Measurements from ENCODE around the gene PLOD2.

Gene PLOD2

GRCh38 chr3:146052056-146052790, 108.8 kb downstream of the PLOD2 start:
- Histone ChIP-seq H2BK12ac (ENCODE audit: low read length) (no peak overlapping the region), H2AK5ac (ENCODE audit: low read length) (no peak overlapping the region), H3K36me3 (ENCODE audit: control insufficient read depth in 1 of 2, insufficient read depth in 2 of 2, low read length in 2 of 2) (no peaks in the 10 kb centered on the region), H3K79me1 (ENCODE audit: low read length) (no peaks in the 10 kb centered on the region), H3K27me3 (ENCODE audit: insufficient read depth, low read length) (no peaks in the 10 kb centered on the region), H3K79me2 (ENCODE audit: control insufficient read depth, insufficient read depth, low read length, poor library complexity) (no peaks in the 10 kb centered on the region), H4K12ac (ENCODE audit: low read depth, low read length) (no peak overlapping the region), H2BK5ac (ENCODE audit: low read depth, low read length, poor library complexity) (no peak overlapping the region), H3K4me1 (ENCODE audit: control insufficient read depth in 1 of 2, insufficient read depth in 2 of 2, low read length in 2 of 2) (no peaks in the 10 kb centered on the region), H3K4ac (ENCODE audit: low read depth, low read length) (no peak overlapping the region), H4K8ac (ENCODE audit: low read depth, low read length) (no peak overlapping the region), H4K91ac (ENCODE audit: low read depth, low read length) (no peak overlapping the region), H3K23ac (ENCODE audit: low read length) (no peak overlapping the region), H3K27ac (ENCODE audit: low read depth, low read length) (no peak overlapping the region), H3K4me3 (ENCODE audit: low read depth, low read length) (no peak overlapping the region), H3K18ac (ENCODE audit: low read length) (no peak overlapping the region), H3K9me3 (ENCODE audit: insufficient read depth, low read depth, low read length) (no peaks in the 10 kb centered on the region), H3K14ac (ENCODE audit: low read length) (no peak overlapping the region), H3K4me2 (ENCODE audit: low read length) (no peak overlapping the region), H3K9ac (ENCODE audit: low read length) (no peak overlapping the region), H2BK120ac (ENCODE audit: insufficient read depth, low read length, poor library complexity) (no peak overlapping the region), H2AFZ (ENCODE audit: insufficient read depth, low read length, poor library complexity) (no peak overlapping the region)
- WGBS (ENCODE audit: extremely low coverage, insufficient coverage, insufficient read length), result no CpG with 5 or more reads among the region's 2 CpGs
- no peak for DNase-seq

GRCh38 chr3:146050691-146051090, 110.3 kb downstream of the PLOD2 start:
- no peak overlapping the region for H4K91ac ChIP-seq (ENCODE audit: low read depth, low read length)
- no peak overlapping the region for H3K4me3 ChIP-seq (ENCODE audit: low read depth, low read length)
- no peaks in the 10 kb centered on the region for H3K79me2 ChIP-seq (ENCODE audit: control insufficient read depth, insufficient read depth, low read length, poor library complexity)
- H3K36me3 ChIP-seq (ENCODE audit: control insufficient read depth in 1 of 2, insufficient read depth in 2 of 2, low read length in 2 of 2), result no peaks in the 10 kb centered on the region
- no peak overlapping the region for H2BK12ac ChIP-seq (ENCODE audit: low read length)
- H2AK5ac ChIP-seq (ENCODE audit: low read length), result no peak overlapping the region
- H2AFZ ChIP-seq (ENCODE audit: insufficient read depth, low read length, poor library complexity), result no peak overlapping the region
- no peak overlapping the region for H4K12ac ChIP-seq (ENCODE audit: low read depth, low read length)
- H3K9ac ChIP-seq (ENCODE audit: low read length), result no peak overlapping the region
- no peaks in the 10 kb centered on the region for H3K27me3 ChIP-seq (ENCODE audit: insufficient read depth, low read length)
- H2BK5ac ChIP-seq (ENCODE audit: low read depth, low read length, poor library complexity), result no peak overlapping the region
- H3K23ac ChIP-seq (ENCODE audit: low read length), result no peak overlapping the region
- no peak overlapping the region for H3K4me2 ChIP-seq (ENCODE audit: low read length)
- H3K27ac ChIP-seq (ENCODE audit: low read depth, low read length), result no peak overlapping the region
- H3K79me1 ChIP-seq (ENCODE audit: low read length), result no peaks in the 10 kb centered on the region
- no peak for DNase-seq
- no peak overlapping the region for H3K18ac ChIP-seq (ENCODE audit: low read length)
- no peaks in the 10 kb centered on the region for H3K9me3 ChIP-seq (ENCODE audit: insufficient read depth, low read depth, low read length)
- no peak overlapping the region for H2BK120ac ChIP-seq (ENCODE audit: insufficient read depth, low read length, poor library complexity)
- no peak overlapping the region for H3K4ac ChIP-seq (ENCODE audit: low read depth, low read length)
- no peak overlapping the region for H4K8ac ChIP-seq (ENCODE audit: low read depth, low read length)
- no peak overlapping the region for H3K14ac ChIP-seq (ENCODE audit: low read length)
- no peaks in the 10 kb centered on the region for H3K4me1 ChIP-seq (ENCODE audit: control insufficient read depth in 1 of 2, insufficient read depth in 2 of 2, low read length in 2 of 2)
- WGBS (ENCODE audit: extremely low coverage, insufficient coverage, insufficient read length), result no CpG with 5 or more reads among the region's 5 CpGs

- H4K91ac ChIP-seq (ENCODE audit: low read depth, low read length), result no peak overlapping the region
- no peak overlapping the region for H3K4me2 ChIP-seq (ENCODE audit: low read length)
- no CpG with 5 or more reads among the region's 1 CpG for WGBS (ENCODE audit: extremely low coverage, insufficient coverage, insufficient read length)
- no peaks in the 10 kb centered on the region for H3K79me2 ChIP-seq (ENCODE audit: control insufficient read depth, insufficient read depth, low read length, poor library complexity)
- H3K36me3 ChIP-seq (ENCODE audit: control insufficient read depth in 1 of 2, insufficient read depth in 2 of 2, low read length in 2 of 2), result no peaks in the 10 kb centered on the region
- no peak overlapping the region for H3K18ac ChIP-seq (ENCODE audit: low read length)
- no peak overlapping the region for H3K27ac ChIP-seq (ENCODE audit: low read depth, low read length)
- H3K4ac ChIP-seq (ENCODE audit: low read depth, low read length), result no peak overlapping the region
- H3K4me1 ChIP-seq (ENCODE audit: control insufficient read depth in 1 of 2, insufficient read depth in 2 of 2, low read length in 2 of 2), result no peaks in the 10 kb centered on the region
- H3K9me3 ChIP-seq (ENCODE audit: insufficient read depth, low read depth, low read length), result no peaks in the 10 kb centered on the region
- DNase-seq, result no peak
- H2BK12ac ChIP-seq (ENCODE audit: low read length), result no peak overlapping the region
- H3K23ac ChIP-seq (ENCODE audit: low read length), result no peak overlapping the region
- H3K4me3 ChIP-seq (ENCODE audit: low read depth, low read length), result no peak overlapping the region
- no peak overlapping the region for H2AFZ ChIP-seq (ENCODE audit: insufficient read depth, low read length, poor library complexity)
- no peak overlapping the region for H2BK5ac ChIP-seq (ENCODE audit: low read depth, low read length, poor library complexity)
- H4K8ac ChIP-seq (ENCODE audit: low read depth, low read length), result no peak overlapping the region
- no peak overlapping the region for H2AK5ac ChIP-seq (ENCODE audit: low read length)
- no peak overlapping the region for H3K9ac ChIP-seq (ENCODE audit: low read length)
- no peaks in the 10 kb centered on the region for H3K27me3 ChIP-seq (ENCODE audit: insufficient read depth, low read length)
- H3K79me1 ChIP-seq (ENCODE audit: low read length), result no peaks in the 10 kb centered on the region
- no peak overlapping the region for H3K14ac ChIP-seq (ENCODE audit: low read length)
- H2BK120ac ChIP-seq (ENCODE audit: insufficient read depth, low read length, poor library complexity), result no peak overlapping the region
- no peak overlapping the region for H4K12ac ChIP-seq (ENCODE audit: low read depth, low read length)
Measured at GRCh38 chr3:146047485-146047884, 113.5 kb downstream of the PLOD2 start.

GRCh38 chr3:146044046-146044445, 116.9 kb downstream of the PLOD2 start:
- Histone ChIP-seq H3K36me3 (ENCODE audit: control insufficient read depth in 1 of 2, insufficient read depth in 2 of 2, low read length in 2 of 2) (no peaks in the 10 kb centered on the region), H4K12ac (ENCODE audit: low read depth, low read length) (no peak overlapping the region), H3K18ac (ENCODE audit: low read length) (no peak overlapping the region), H3K4ac (ENCODE audit: low read depth, low read length) (no peak overlapping the region), H2AK5ac (ENCODE audit: low read length) (no peak overlapping the region), H3K27ac (ENCODE audit: low read depth, low read length) (no peak overlapping the region), H3K79me2 (ENCODE audit: control insufficient read depth, insufficient read depth, low read length, poor library complexity) (no peaks in the 10 kb centered on the region), H2BK120ac (ENCODE audit: insufficient read depth, low read length, poor library complexity) (no peak overlapping the region), H2BK5ac (ENCODE audit: low read depth, low read length, poor library complexity) (no peak overlapping the region), H3K79me1 (ENCODE audit: low read length) (no peaks in the 10 kb centered on the region), H4K8ac (ENCODE audit: low read depth, low read length) (no peak overlapping the region), H3K4me3 (ENCODE audit: low read depth, low read length) (no peak overlapping the region), H3K27me3 (ENCODE audit: insufficient read depth, low read length) (no peaks in the 10 kb centered on the region), H3K14ac (ENCODE audit: low read length) (no peak overlapping the region), H3K9ac (ENCODE audit: low read length) (no peak overlapping the region), H2BK12ac (ENCODE audit: low read length) (no peak overlapping the region), H2AFZ (ENCODE audit: insufficient read depth, low read length, poor library complexity) (no peak overlapping the region), H3K9me3 (ENCODE audit: insufficient read depth, low read depth, low read length) (no peaks in the 10 kb centered on the region), H3K4me1 (ENCODE audit: control insufficient read depth in 1 of 2, insufficient read depth in 2 of 2, low read length in 2 of 2) (no peaks in the 10 kb centered on the region), H4K91ac (ENCODE audit: low read depth, low read length) (no peak overlapping the region), H3K4me2 (ENCODE audit: low read length) (no peak overlapping the region), H3K23ac (ENCODE audit: low read length) (no peak overlapping the region)
- DNase-seq, result peak; percentile 24 to 72
